Peyer's patch (tissue), 4 donors: ENCODE results near the gene CD9. TPM values are rescaled to one million over a fixed set of nuclear protein-coding genes. Genes with fewer than 3 reads are reported as not detected.

Experiments
- DNase-seq, 3 donors: peaks; one replicate each; pipeline ENCODE4 v3.0.0-alpha.2; 2017 to 2019
- H3K27ac ChIP-seq, 4 donors: fragments of 200-600 bp; sonication (generic); one replicate each; pipeline ENCODE4 v1.5.1; 2016 to 2019
- H3K27me3 ChIP-seq, 2 donors: fragments of 200-600 bp; sonication (generic); one replicate each; pipeline ENCODE4 v1.5.1; 2019
- H3K36me3 ChIP-seq, 3 donors: fragments of 200-600 bp; sonication (generic); one replicate each; pipeline ENCODE4 v1.5.1; 2016 to 2019
- H3K4me1 ChIP-seq, 4 donors: fragments of 200-600 bp; sonication (generic); one replicate each; pipeline ENCODE4 v1.5.1; 2016 to 2019
- H3K4me3 ChIP-seq, 4 donors: fragments of 200-600 bp; sonication (generic); 1 replicate in 3 of 4; 2 replicates in 1 of 4; pipeline ENCODE4 v1.5.1; 2016 to 2019; ENCODE audit warnings: mild to moderate bottlenecking in 1 of 4
- H3K9me3 ChIP-seq, 4 donors: fragments of 200-600 bp; sonication (generic); one replicate each; pipeline ENCODE4 v1.5.1; 2016 to 2019; ENCODE audit warnings: mild to moderate bottlenecking in 1 of 4
- CTCF ChIP-seq, 6 experiments: fragments of 450-650 bp in 4 of 6; fragments of 200-600 bp in 2 of 6; sonication (generic) in 1 of 6; IDR thresholded peaks; one replicate each; pipeline ENCODE4 v1.5.1; 2017 to 2019; ENCODE audit warnings: antibody characterized with exemption in 6 of 6, mild to moderate bottlenecking in 3 of 6, moderate library complexity in 1 of 6
- POLR2A ChIP-seq, 2 donors: fragments of 450-650 bp; IDR thresholded peaks; one replicate each; pipeline ENCODE4 v1.5.1; 2017; ENCODE audit warnings: antibody characterized with exemption in 2 of 2, mild to moderate bottlenecking in 2 of 2, moderate library complexity in 2 of 2
- total RNA-seq, 4 donors: library from RNA; depleted of rRNA; stranded (reverse); fragments of >200 nt; gene quantifications; one replicate each; pipeline ENCODE4 v1.1.0, GENCODE V29; 2016

The CD9 gene
- total RNA-seq, 4 donors from 2014 or later = 31.4 to 176 (median 141) TPM

GRCh38 chr12:6225630-6226001 is 25.4 kb downstream of the CD9 start:
- Histone ChIP-seq H3K36me3 (peaks cover 0 to 8% (median 0%) of the 10 kb centered on the region in 3 donors), H3K9me3 (no peaks in the 10 kb centered on the region), H3K27me3 (no peaks in the 10 kb centered on the region), H3K4me3 (peak overlapping the region in 1 of 4 donors; percentile 1), H3K27ac (peak overlapping the region in 3 of 4 donors; percentile 80 to 94 (median 85)), H3K4me1 (peaks cover 1 to 96% (median 26%) of the 10 kb centered on the region in 4 donors)
- no peak for DNase-seq
- no peak for TF ChIP-seq CTCF (IDR thresholded peaks at IDR 0.05)
- TF ChIP-seq POLR2A (IDR thresholded peaks at IDR 0.05) = no peak

GRCh38 chr12:6226002-6226678 is 25.9 kb downstream of the CD9 start:
- H3K4me3 ChIP-seq = peak overlapping the region in 1 of 4 donors; percentile 1
- TF ChIP-seq CTCF (IDR thresholded peaks at IDR 0.05) = no peak
- no peak for TF ChIP-seq POLR2A (IDR thresholded peaks at IDR 0.05)

GRCh38 chr12:6226679-6227051 is 26.5 kb downstream of the CD9 start:
- H3K27ac ChIP-seq = peak overlapping the region; percentile 11 to 94 (median 82)
- peaks cover 0 to 8% (median 0%) of the 10 kb centered on the region in 3 donors for H3K36me3 ChIP-seq
- H3K4me3 ChIP-seq = peak overlapping the region in 1 of 4 donors; percentile 1
- H3K9me3 ChIP-seq = no peaks in the 10 kb centered on the region
- H3K27me3 ChIP-seq = no peaks in the 10 kb centered on the region
- no peak for DNase-seq
- H3K4me1 ChIP-seq = peaks cover 4 to 100% (median 34%) of the 10 kb centered on the region in 4 donors
- TF ChIP-seq CTCF (IDR thresholded peaks at IDR 0.05) = no peak
- no peak for TF ChIP-seq POLR2A (IDR thresholded peaks at IDR 0.05)

More at GRCh38 chr12:6226002-6226678, 25.9 kb downstream of the CD9 start:
- H3K27me3 ChIP-seq = no peaks in the 10 kb centered on the region
- H3K27ac ChIP-seq = peak overlapping the region; percentile 11 to 94 (median 82)
- H3K36me3 ChIP-seq = peaks cover 0 to 8% (median 0%) of the 10 kb centered on the region in 3 donors
- H3K9me3 ChIP-seq = no peaks in the 10 kb centered on the region
- peak in 1 of 3 donors; percentile 51 for DNase-seq
- H3K4me1 ChIP-seq = peaks cover 4 to 100% (median 31%) of the 10 kb centered on the region in 4 donors

GRCh38 chr12:6228535-6229223 is 28.5 kb downstream of the CD9 start:
- Histone ChIP-seq H3K9me3 (no peaks in the 10 kb centered on the region), H3K27me3 (no peaks in the 10 kb centered on the region), H3K27ac (peak overlapping the region; percentile 68 to 94 (median 82)), H3K4me3 (no peak overlapping the region), H3K4me1 (peaks cover 4 to 100% (median 38%) of the 10 kb centered on the region in 4 donors), H3K36me3 (peaks cover 0 to 8% (median 0%) of the 10 kb centered on the region in 3 donors)
- TF ChIP-seq POLR2A (IDR thresholded peaks at IDR 0.05) = no peak
- no peak for TF ChIP-seq CTCF (IDR thresholded peaks at IDR 0.05)
- peak in 2 of 3 donors; percentile 65 to 72 for DNase-seq

GRCh38 chr12:6229224-6230218 is 29.3 kb downstream of the CD9 start:
- Histone ChIP-seq H3K4me3 (peak overlapping the region in 2 of 4 donors; percentile 2), H3K27ac (peak overlapping the region; percentile 68 to 94 (median 82)), H3K27me3 (no peaks in the 10 kb centered on the region), H3K9me3 (no peaks in the 10 kb centered on the region), H3K4me1 (peaks cover 4 to 99% (median 38%) of the 10 kb centered on the region in 4 donors), H3K36me3 (peaks cover 0 to 8% (median 0%) of the 10 kb centered on the region in 3 donors)
- TF ChIP-seq POLR2A (IDR thresholded peaks at IDR 0.05) (peak; percentile 34 to 50), CTCF (IDR thresholded peaks at IDR 0.05) (no peak)
- peak in 2 of 3 donors; percentile 78 to 79 for DNase-seq
